MM.1S (cell line): ENCODE results near the gene CHRND.

Experiments used
- DNase-seq: peaks from one replicate; pipeline ENCODE4 v3.0.0-alpha.2; 2015
- H2AFZ ChIP-seq: fragments of 300-600 bp; sonication (generic); 2 replicates; pipeline ENCODE4 v1.6.0; 2016; ENCODE audit warnings: antibody characterized with exemption, low read length
- H3F3A ChIP-seq: fragments of 300-600 bp; sonication (generic); 2 replicates; pipeline ENCODE4 v1.6.1; 2016; ENCODE audit warnings: mild to moderate bottlenecking, antibody characterized with exemption, low read length, moderate library complexity, mixed read lengths; ENCODE audit not compliant: insufficient read depth
- H3K27ac ChIP-seq: fragments of 300-600 bp; sonication (generic); 2 replicates; pipeline ENCODE4 v1.5.1; 2016; ENCODE audit warnings: mild to moderate bottlenecking, low read length
- H3K27me3 ChIP-seq: fragments of 300-600 bp; sonication (generic); replicated peaks from 2 replicates; pipeline ENCODE4 v1.6.0; 2016; ENCODE audit warnings: low read length; ENCODE audit not compliant: insufficient read depth
- H3K36me3 ChIP-seq: fragments of 300-600 bp; sonication (generic); replicated peaks from 2 replicates; pipeline ENCODE4 v1.6.1; 2016; ENCODE audit warnings: mild to moderate bottlenecking, low read length, mixed read lengths; ENCODE audit not compliant: insufficient read depth
- H3K4me1 ChIP-seq: fragments of 300-600 bp; sonication (generic); 2 replicates; pipeline ENCODE4 v1.6.1; 2016; ENCODE audit warnings: low read length, mixed read lengths
- H3K4me2 ChIP-seq: fragments of 300-600 bp; sonication (generic); 2 replicates; pipeline ENCODE4 v1.6.0; 2016; ENCODE audit warnings: low read depth, low read length
- H3K4me3 ChIP-seq: fragments of 300-600 bp; sonication (generic); 2 replicates; pipeline ENCODE4 v1.5.1; 2016; ENCODE audit warnings: low read length, mixed read lengths
- H3K79me2 ChIP-seq: fragments of 300-600 bp; sonication (generic); 2 replicates; pipeline ENCODE4 v1.6.1; 2016; ENCODE audit warnings: mixed run types, low read length, mixed read lengths
- H3K9ac ChIP-seq: fragments of 300-600 bp; sonication (generic); 2 replicates; pipeline ENCODE4 v1.6.1; 2016; ENCODE audit warnings: low read length, mixed read lengths
- H3K9me2 ChIP-seq: fragments of 300-600 bp; sonication (generic); replicated peaks from 2 replicates; pipeline ENCODE4 v1.6.1; 2016; ENCODE audit warnings: mild to moderate bottlenecking, low read length, mixed read lengths; ENCODE audit not compliant: insufficient read depth
- H3K9me3 ChIP-seq: fragments of 300-600 bp; sonication (generic); replicated peaks from 2 replicates; pipeline ENCODE4 v1.6.1; 2016; ENCODE audit warnings: mild to moderate bottlenecking, low read length, mixed read lengths; ENCODE audit not compliant: insufficient read depth
- H4K20me1 ChIP-seq: fragments of 300-600 bp; sonication (generic); 2 replicates; pipeline ENCODE4 v1.6.1; 2016; ENCODE audit warnings: mild to moderate bottlenecking, low read length, moderate library complexity, mixed read lengths; ENCODE audit not compliant: insufficient read depth
- EZH2 ChIP-seq: fragments of 300-600 bp; sonication (generic); optimal IDR thresholded peaks from 2 replicates; pipeline ENCODE3; 2017; ENCODE audit warnings: low read depth, mild to moderate bottlenecking, antibody characterized with exemption, low read length, mixed read lengths
- EZH2phosphoT487 ChIP-seq: fragments of 300-600 bp; sonication (generic); IDR thresholded peaks from 2 replicates; pipeline ENCODE4 v1.6.1; 2018; ENCODE audit warnings: antibody characterized with exemption, low read length
- TF ChIP-seq, protein P1 (sequence below): fragments of 300-600 bp; sonication (generic); IDR thresholded peaks from 2 replicates; pipeline ENCODE4 v1.5.1; 2016; ENCODE audit warnings: antibody characterized with exemption, low read length, mixed read lengths

The CHRND gene

DNA sequence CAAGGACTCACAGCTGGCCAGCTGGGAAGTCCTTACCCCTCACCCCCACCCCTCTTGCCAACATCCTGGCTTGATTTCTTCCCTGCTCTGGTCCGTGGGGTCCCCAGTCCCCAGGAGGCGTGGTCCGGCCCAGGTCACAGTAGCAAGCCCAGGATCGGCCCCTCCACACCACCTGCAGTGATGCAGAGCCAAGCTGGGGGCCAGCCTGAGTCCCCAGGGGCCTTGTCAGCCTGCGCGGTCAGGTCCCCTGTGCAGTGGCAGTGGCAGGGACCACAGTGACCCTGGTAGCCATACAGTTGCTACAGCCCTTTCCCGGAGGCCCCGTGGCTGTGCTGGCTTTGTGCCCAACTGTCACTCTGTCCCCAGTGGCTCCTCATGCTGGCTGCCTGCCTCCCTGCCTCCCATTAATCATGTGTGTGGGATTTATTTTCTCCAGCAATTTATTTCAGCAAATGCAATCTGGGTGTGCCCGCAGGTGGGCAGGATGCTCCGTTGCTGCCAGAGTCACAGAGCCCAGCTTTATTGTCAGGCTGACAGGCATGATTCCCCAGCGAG is 14.5 kb upstream of the CHRND start:
- H3K27ac ChIP-seq = no peak overlapping the region
- DNase-seq = no peak

DNA sequence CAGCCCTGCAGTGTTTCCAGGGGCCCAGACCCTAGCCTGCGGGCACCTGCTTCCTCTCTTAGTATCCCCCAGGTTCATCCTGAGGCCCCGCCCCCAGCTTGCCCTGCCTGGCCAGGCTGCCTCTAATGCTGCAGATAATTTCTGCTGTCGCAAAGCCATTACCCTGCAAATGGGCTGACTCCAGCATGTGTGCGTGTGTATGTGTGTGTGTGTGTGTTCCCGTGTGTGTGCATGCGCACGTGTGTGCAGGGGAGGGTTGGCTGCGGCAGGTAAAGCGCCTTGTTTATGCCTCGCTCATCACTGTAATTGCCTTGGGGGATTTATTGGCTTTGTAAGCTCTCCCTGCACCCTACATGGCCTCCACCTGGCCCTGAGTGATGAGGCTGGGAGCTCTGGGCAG is 13.4 kb upstream of the CHRND start:
- no peak overlapping the region for H2AFZ ChIP-seq
- H3K9me3 ChIP-seq = no peaks in the 10 kb centered on the region
- H4K20me1 ChIP-seq = no peaks in the 10 kb centered on the region
- H3K9me2 ChIP-seq = no peaks in the 10 kb centered on the region
- no peak for DNase-seq
- H3K9ac ChIP-seq = no peak overlapping the region
- H3K4me1 ChIP-seq = no peaks in the 10 kb centered on the region
- no peak overlapping the region for H3K4me2 ChIP-seq
- H3K79me2 ChIP-seq = no peaks in the 10 kb centered on the region
- TF ChIP-seq, protein P1, sequence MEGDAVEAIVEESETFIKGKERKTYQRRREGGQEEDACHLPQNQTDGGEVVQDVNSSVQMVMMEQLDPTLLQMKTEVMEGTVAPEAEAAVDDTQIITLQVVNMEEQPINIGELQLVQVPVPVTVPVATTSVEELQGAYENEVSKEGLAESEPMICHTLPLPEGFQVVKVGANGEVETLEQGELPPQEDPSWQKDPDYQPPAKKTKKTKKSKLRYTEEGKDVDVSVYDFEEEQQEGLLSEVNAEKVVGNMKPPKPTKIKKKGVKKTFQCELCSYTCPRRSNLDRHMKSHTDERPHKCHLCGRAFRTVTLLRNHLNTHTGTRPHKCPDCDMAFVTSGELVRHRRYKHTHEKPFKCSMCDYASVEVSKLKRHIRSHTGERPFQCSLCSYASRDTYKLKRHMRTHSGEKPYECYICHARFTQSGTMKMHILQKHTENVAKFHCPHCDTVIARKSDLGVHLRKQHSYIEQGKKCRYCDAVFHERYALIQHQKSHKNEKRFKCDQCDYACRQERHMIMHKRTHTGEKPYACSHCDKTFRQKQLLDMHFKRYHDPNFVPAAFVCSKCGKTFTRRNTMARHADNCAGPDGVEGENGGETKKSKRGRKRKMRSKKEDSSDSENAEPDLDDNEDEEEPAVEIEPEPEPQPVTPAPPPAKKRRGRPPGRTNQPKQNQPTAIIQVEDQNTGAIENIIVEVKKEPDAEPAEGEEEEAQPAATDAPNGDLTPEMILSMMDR = no peak
- TF ChIP-seq EZH2phosphoT487 = no peak
- no peak for TF ChIP-seq EZH2
- no peak overlapping the region for H3K27ac ChIP-seq
- H3K36me3 ChIP-seq = no peaks in the 10 kb centered on the region
- no peak overlapping the region for H3K4me3 ChIP-seq
- H3K27me3 ChIP-seq = peaks cover 4% of the 10 kb centered on the region; the same call in 1 of the 2 replicates
- no peaks in the 10 kb centered on the region for H3F3A ChIP-seq

More for the DNA sequence above, 14.5 kb upstream of the CHRND start:
- Histone ChIP-seq H3K4me1 (no peaks in the 10 kb centered on the region), H3K79me2 (no peaks in the 10 kb centered on the region), H3K4me2 (no peak overlapping the region), H3K36me3 (no peaks in the 10 kb centered on the region), H3K4me3 (no peak overlapping the region), H3K9ac (no peak overlapping the region), H3F3A (no peaks in the 10 kb centered on the region), H3K9me3 (no peaks in the 10 kb centered on the region), H2AFZ (no peak overlapping the region), H3K27me3 (peaks cover 4% of the 10 kb centered on the region; the same call in 1 of the 2 replicates), H4K20me1 (no peaks in the 10 kb centered on the region), H3K9me2 (no peaks in the 10 kb centered on the region)
- TF ChIP-seq EZH2phosphoT487 (no peak), EZH2 (no peak)
- TF ChIP-seq, protein P1 = no peak

DNA sequence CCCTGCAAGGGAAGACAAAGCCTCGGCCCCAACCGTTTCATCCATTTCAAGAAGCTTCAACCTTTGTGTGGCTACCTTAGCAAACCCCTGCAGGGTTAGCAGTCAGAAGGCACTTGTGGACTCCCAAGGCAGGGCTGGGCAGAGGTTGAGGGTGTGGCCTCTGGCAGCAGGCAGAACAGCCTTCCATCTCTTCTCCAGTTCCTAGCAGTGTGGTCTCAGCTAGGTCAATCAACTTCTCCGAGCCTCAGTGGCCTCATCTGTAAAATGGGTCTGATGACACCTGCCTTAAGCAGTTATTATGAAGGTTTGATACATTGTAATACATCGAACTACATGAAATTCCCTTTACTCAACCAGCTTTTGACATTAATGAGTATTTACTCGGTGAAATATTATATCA is 12.6 kb upstream of the CHRND start:
- no peak for TF ChIP-seq EZH2
- TF ChIP-seq EZH2phosphoT487 = no peak
- TF ChIP-seq, protein P1 = no peak
- H3K9ac ChIP-seq = no peak overlapping the region
- H3K9me2 ChIP-seq = no peaks in the 10 kb centered on the region
- H3K27ac ChIP-seq = no peak overlapping the region
- H3F3A ChIP-seq = no peaks in the 10 kb centered on the region
- no peak overlapping the region for H3K4me2 ChIP-seq
- no peaks in the 10 kb centered on the region for H3K9me3 ChIP-seq
- no peaks in the 10 kb centered on the region for H3K79me2 ChIP-seq
- no peaks in the 10 kb centered on the region for H3K4me1 ChIP-seq
- no peak overlapping the region for H2AFZ ChIP-seq
- DNase-seq = no peak
- H4K20me1 ChIP-seq = no peaks in the 10 kb centered on the region
- H3K4me3 ChIP-seq = no peak overlapping the region
- H3K36me3 ChIP-seq = no peaks in the 10 kb centered on the region
- peaks cover 3% of the 10 kb centered on the region; the same call in 1 of the 2 replicates for H3K27me3 ChIP-seq
